ENCODE measurements around the gene LRP5.

Gene LRP5

GRCh38 chr11:68431984-68432645, 119.7 kb downstream of the LRP5 start:
- TF ChIP-seq CTCF (IDR thresholded peaks at IDR 0.05): no peak

GRCh38 chr11:68432874-68433273, 120.5 kb downstream of the LRP5 start:
- no peak for TF ChIP-seq CTCF (IDR thresholded peaks at IDR 0.05)

GRCh38 chr11:68433541-68433940, 121.2 kb downstream of the LRP5 start:
- TF ChIP-seq CTCF (IDR thresholded peaks at IDR 0.05): no peak

- no peak for TF ChIP-seq CTCF (IDR thresholded peaks at IDR 0.05)
Measured at GRCh38 chr11:68436162-68436888, 123.9 kb downstream of the LRP5 start.

GRCh38 chr11:68436985-68437926, 124.9 kb downstream of the LRP5 start:
- no peak for TF ChIP-seq CTCF (IDR thresholded peaks at IDR 0.05)

- TF ChIP-seq CTCF (IDR thresholded peaks at IDR 0.05): no peak
Measured at GRCh38 chr11:68437927-68438657, 125.7 kb downstream of the LRP5 start.
